ENCODE results near the gene NOP16. TPM values are rescaled to one million over a fixed set of nuclear protein-coding genes. Genes with fewer than 3 reads are reported as not detected.

NOP16 gene
- polyA plus RNA-seq, 2 of the 4 experiments (the other 2 are of a cell fraction), result 90.7 to 127 TPM

DNA sequence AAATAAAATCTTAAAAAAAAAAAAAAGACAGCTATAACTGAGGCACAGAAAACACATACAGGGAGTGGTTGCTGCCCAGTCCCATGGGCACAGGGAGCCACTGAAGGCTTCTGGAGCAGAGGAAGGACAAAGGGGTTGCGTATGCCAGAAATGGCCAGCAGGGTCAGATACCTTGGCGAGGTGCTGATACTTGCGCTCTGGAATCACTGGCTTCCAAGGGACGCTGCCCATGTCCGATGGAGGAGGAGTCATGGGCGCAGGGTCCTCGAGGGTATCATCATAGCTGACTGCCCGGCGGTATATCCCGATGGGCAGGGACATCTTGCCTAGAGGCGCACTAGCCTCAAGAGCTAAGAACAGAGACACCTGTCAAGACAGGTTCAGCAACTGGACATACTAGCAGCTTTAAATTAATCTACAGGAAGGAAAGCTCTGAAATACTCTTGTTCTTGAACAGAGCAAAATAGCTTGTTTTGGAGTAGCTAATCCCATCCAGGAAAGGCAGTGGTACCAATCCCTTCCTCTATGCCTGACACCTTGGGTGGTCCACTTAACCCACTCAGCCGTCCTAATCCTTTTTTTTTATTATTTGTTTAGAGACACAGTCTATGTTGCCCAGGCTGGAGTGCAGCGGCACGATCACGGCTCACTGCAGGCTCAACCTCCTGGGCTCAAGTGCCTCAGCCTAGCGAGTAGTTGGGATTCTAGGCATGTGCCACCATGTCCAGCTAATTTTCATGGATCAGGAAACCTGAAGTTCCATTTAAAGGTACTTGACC, 32.8 kb downstream of the NOP16 start:
- Histone ChIP-seq H3K9me3 (no peaks in the 10 kb centered on the region), H3K27ac (no peak overlapping the region), H3K4me2 (no peak overlapping the region), H3K4me1 (peaks cover 11% of the 10 kb centered on the region; the same call in 1 of the 3 replicates), H3K4me3 (no peak overlapping the region)
- TF ChIP-seq SMC3 (IDR thresholded peaks at IDR 0.05), result no peak
- no peak for TF ChIP-seq RARB (CRISPR knock-in tag; IDR thresholded peaks at IDR 0.05)
- CTCF ChIA-PET, result interaction anchor here (1.4 to 1.6 kb wide), 2 partner anchors 10 to 626 kb away, joined by 4 read pairs; no protein-coding TSS in a partner anchor
- POLR2A ChIA-PET, result no interaction called here
- peak in 1 of 2 experiments; percentile 25 for DNase-seq (ENCODE audit: low read depth in 1 of 2, low spot score in 1 of 2)
- WGBS (ENCODE audit: missing lambda C conversion rate), result 91% methylated on average over 16 of the region's 16 CpGs
- ATAC-seq, result peak in 1 of 2 experiments; percentile 79; a peak in 3 of 6 replicates
- no peak for FAIRE-seq

DNA sequence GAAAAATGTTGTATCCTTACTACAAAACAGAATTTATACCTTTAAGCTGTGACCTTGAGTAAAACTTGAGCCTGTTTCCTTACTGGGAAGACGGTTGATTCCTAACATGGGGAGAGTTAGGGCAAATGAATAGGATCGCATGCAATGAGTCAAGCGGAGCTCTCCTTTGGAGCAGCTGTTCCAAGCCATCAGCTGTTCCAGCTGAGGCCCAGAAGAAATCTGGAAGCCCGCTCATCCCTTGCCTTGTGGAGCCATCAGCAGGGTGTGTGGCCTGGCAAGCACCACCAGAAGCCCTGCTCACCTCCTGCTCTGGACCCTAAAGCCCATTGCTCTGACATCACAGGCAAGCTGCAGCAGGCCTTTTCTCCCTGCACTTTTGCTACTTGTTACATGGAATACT, 34.9 kb downstream of the NOP16 start:
- no peak for FAIRE-seq
- CTCF ChIA-PET, result interaction anchor here (1.2 kb wide), 1 partner anchor 8 kb away, joined by 3 read pairs; the partner anchor contains the start of gene KIAA1191
- WGBS (ENCODE audit: missing lambda C conversion rate), result 96% methylated on average over 4 of the region's 4 CpGs

DNA sequence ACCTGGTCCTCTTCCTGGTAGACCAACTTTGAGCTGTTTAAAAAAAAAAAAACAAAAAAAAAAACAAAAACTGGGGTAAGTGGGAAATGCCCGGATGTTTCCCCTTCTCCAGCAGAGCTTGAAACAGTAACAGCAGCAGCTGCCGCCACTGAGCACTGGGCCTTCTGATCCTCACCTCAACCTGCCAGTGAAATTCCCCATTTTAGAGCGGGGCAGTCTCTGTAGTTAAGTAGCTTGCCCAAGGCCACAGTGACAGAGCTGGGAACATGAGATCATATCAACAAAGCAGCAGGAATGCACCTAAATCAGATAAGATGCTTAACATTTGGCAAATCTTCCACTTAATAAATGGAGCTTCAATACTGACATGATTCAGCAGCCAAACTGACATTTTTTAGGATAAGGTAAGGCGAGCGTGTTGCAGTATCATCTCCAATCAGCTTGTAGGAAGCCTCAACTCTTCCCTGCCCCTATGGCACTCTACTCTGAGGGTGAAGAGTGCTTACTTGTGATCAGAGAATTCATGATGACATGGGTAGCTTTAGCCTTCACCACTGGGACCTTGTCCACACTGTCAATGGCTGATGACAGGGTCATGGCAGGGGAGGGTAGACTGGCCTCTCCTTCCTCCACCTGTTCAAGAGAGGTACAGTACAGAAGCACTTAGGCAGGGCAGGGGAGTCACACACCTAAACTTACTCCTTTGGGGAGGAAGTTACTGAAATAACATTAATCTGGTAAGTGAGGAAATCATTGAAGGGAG, 36.1 kb downstream of the NOP16 start:
- ATAC-seq (no peak; a peak in 1 of 6 replicates), DNase-seq (ENCODE audit: low read depth in 1 of 2, low spot score in 1 of 2) (no peak), FAIRE-seq (no peak)
- no peaks in the 10 kb centered on the region for H3K4me1 ChIP-seq
- CTCF ChIA-PET, result interaction anchor here (1.2 kb wide), 1 partner anchor 10 kb away, joined by 4 read pairs; no protein-coding TSS in a partner anchor
- POLR2A ChIA-PET, result no interaction called here
- TF ChIP-seq, protein P1, sequence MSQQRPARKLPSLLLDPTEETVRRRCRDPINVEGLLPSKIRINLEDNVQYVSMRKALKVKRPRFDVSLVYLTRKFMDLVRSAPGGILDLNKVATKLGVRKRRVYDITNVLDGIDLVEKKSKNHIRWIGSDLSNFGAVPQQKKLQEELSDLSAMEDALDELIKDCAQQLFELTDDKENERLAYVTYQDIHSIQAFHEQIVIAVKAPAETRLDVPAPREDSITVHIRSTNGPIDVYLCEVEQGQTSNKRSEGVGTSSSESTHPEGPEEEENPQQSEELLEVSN (IDR thresholded peaks at IDR 0.05; ENCODE audit: borderline replicate concordance, low read depth), result no peak
- TF ChIP-seq CHD2 (IDR thresholded peaks at IDR 0.05; ENCODE audit: low read length, partially characterized antibody), result no peak
- no peak for TF ChIP-seq JUNB (IDR thresholded peaks at IDR 0.05)
- TF ChIP-seq, protein P2, sequence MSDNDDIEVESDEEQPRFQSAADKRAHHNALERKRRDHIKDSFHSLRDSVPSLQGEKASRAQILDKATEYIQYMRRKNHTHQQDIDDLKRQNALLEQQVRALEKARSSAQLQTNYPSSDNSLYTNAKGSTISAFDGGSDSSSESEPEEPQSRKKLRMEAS (IDR thresholded peaks at IDR 0.05), result no peak
- whole genome bisulfite sequencing (ENCODE audit: missing lambda C conversion rate), result 94% methylated on average over 5 of the region's 5 CpGs
- H3K9me3 ChIP-seq, result no peaks in the 10 kb centered on the region
- no peak overlapping the region for H3K27ac ChIP-seq
- no peak overlapping the region for H3K4me2 ChIP-seq
- H3K4me3 ChIP-seq, result no peak overlapping the region

More for the DNA sequence above, 34.9 kb downstream of the NOP16 start:
- Histone ChIP-seq H3K4me1 (no peaks in the 10 kb centered on the region), H3K4me2 (no peak overlapping the region), H3K4me3 (no peak overlapping the region), H3K9me3 (no peaks in the 10 kb centered on the region), H3K27ac (no peak overlapping the region)
- POLR2A ChIA-PET, result no interaction called here
- ATAC-seq (no peak), DNase-seq (ENCODE audit: low read depth in 1 of 2, low spot score in 1 of 2) (no peak)
- TF ChIP-seq, protein P2 (IDR thresholded peaks at IDR 0.05), result no peak
- TF ChIP-seq TP53 (CRISPR knock-in tag; IDR thresholded peaks at IDR 0.05) (no peak), NPAS2 (CRISPR knock-in tag; IDR thresholded peaks at IDR 0.05; ENCODE audit: borderline replicate concordance) (no peak), ZC3H11A (IDR thresholded peaks at IDR 0.05) (no peak), RFX5 (IDR thresholded peaks at IDR 0.05) (no peak), KDM5A (IDR thresholded peaks at IDR 0.05) (no peak), FOSB (CRISPR knock-in tag; IDR thresholded peaks at IDR 0.05) (no peak), MAZ (IDR thresholded peaks at IDR 0.05; ENCODE audit: borderline replicate concordance, low read depth, low read length) (no peak), EHF (CRISPR knock-in tag; IDR thresholded peaks at IDR 0.05) (no peak), CHD2 (IDR thresholded peaks at IDR 0.05; ENCODE audit: low read length, partially characterized antibody) (no peak), CEBPB (IDR thresholded peaks at IDR 0.05) (no peak), ZSCAN20 (CRISPR knock-in tag; IDR thresholded peaks at IDR 0.05) (no peak), TFCP2L1 (CRISPR knock-in tag; IDR thresholded peaks at IDR 0.05) (no peak)
- TF ChIP-seq, protein P3, sequence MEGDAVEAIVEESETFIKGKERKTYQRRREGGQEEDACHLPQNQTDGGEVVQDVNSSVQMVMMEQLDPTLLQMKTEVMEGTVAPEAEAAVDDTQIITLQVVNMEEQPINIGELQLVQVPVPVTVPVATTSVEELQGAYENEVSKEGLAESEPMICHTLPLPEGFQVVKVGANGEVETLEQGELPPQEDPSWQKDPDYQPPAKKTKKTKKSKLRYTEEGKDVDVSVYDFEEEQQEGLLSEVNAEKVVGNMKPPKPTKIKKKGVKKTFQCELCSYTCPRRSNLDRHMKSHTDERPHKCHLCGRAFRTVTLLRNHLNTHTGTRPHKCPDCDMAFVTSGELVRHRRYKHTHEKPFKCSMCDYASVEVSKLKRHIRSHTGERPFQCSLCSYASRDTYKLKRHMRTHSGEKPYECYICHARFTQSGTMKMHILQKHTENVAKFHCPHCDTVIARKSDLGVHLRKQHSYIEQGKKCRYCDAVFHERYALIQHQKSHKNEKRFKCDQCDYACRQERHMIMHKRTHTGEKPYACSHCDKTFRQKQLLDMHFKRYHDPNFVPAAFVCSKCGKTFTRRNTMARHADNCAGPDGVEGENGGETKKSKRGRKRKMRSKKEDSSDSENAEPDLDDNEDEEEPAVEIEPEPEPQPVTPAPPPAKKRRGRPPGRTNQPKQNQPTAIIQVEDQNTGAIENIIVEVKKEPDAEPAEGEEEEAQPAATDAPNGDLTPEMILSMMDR (IDR thresholded peaks at IDR 0.05), result no peak
- TF ChIP-seq, protein P4, sequence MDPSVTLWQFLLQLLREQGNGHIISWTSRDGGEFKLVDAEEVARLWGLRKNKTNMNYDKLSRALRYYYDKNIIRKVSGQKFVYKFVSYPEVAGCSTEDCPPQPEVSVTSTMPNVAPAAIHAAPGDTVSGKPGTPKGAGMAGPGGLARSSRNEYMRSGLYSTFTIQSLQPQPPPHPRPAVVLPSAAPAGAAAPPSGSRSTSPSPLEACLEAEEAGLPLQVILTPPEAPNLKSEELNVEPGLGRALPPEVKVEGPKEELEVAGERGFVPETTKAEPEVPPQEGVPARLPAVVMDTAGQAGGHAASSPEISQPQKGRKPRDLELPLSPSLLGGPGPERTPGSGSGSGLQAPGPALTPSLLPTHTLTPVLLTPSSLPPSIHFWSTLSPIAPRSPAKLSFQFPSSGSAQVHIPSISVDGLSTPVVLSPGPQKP (IDR thresholded peaks at IDR 0.05; ENCODE audit: low read depth, low read length), result no peak
- TF ChIP-seq, protein P5, sequence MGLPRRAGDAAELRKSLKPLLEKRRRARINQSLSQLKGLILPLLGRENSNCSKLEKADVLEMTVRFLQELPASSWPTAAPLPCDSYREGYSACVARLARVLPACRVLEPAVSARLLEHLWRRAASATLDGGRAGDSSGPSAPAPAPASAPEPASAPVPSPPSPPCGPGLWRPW (IDR thresholded peaks at IDR 0.05), result no peak
